ENCODE results near the gene MMEL1. TPM values are rescaled to one million over a fixed set of nuclear protein-coding genes. Genes with fewer than 3 reads are reported as not detected.

MMEL1 gene
- total and polyA plus RNA-seq, 2 donors (not counting 1 experiment from before 2014, with no cell fraction given), result not detected

- H3K27ac Mint-ChIP-seq, result no peak overlapping the region
- DNase-seq (no peak), ATAC-seq (ENCODE audit: low read depth) (no peak)
- no peak overlapping the region for H3K4me3 ChIP-seq (ENCODE audit: control extremely low read depth in 1 of 5, extremely low read depth in 1 of 5, insufficient read depth in 1 of 5, low read depth in 2 of 5, low read length in 4 of 5)
- POLR2A ChIA-PET, result no interaction called here
- H3K4me2 ChIP-seq (replicated peaks; ENCODE audit: low read depth, low read length, poor library complexity, severe bottlenecking), result peak overlapping the region; percentile 53
- no peak overlapping the region for H2AFZ ChIP-seq (ENCODE audit: insufficient read depth, low read depth, low read length, poor library complexity, severe bottlenecking)
- H4K20me1 ChIP-seq (ENCODE audit: control insufficient read depth, insufficient read depth, low read length, poor library complexity, severe bottlenecking), result no peaks in the 10 kb centered on the region
- peaks cover 8% of the 10 kb centered on the region for H3K4me1 Mint-ChIP-seq
- H3K9ac ChIP-seq (ENCODE audit: low read length), result no peak overlapping the region
- H3K27me3 Mint-ChIP-seq, result peaks cover 53% of the 10 kb centered on the region
- no peaks in the 10 kb centered on the region for H3K79me2 ChIP-seq (ENCODE audit: control insufficient read depth, insufficient read depth, low read length)
- peaks cover 7% of the 10 kb centered on the region for H3K9me3 Mint-ChIP-seq (ENCODE audit: insufficient read depth)
- 4% methylated on average over 53 of the region's 64 CpGs for WGBS (ENCODE audit: insufficient coverage)
- peaks cover 0 to 27% (median 0%) of the 10 kb centered on the region in 3 donors for H3K9me3 ChIP-seq (ENCODE audit: control extremely low read depth in 1 of 3, control insufficient read depth in 2 of 3, insufficient read depth in 1 of 3, low read length in 2 of 3)
- peaks cover 9 to 11% of the 10 kb centered on the region in 2 donors for H3K4me1 ChIP-seq (ENCODE audit: control insufficient read depth in 2 of 2, insufficient read depth in 2 of 2, low read length in 2 of 2)
- TF ChIP-seq CTCF (IDR thresholded peaks at IDR 0.05) (no peak), EZH2 (IDR thresholded peaks at IDR 0.05; ENCODE audit: borderline replicate concordance, insufficient read depth, low read depth, low read length, poor library complexity, severe bottlenecking) (no peak)
- H3K27me3 ChIP-seq (replicated peaks in 1 of 4; ENCODE audit: control extremely low read depth in 1 of 4, control insufficient read depth in 3 of 4, insufficient read depth in 4 of 4, low read length in 3 of 4), result peaks cover 0 to 51% (median 25%) of the 10 kb centered on the region in 4 experiments
- no peaks in the 10 kb centered on the region for H3K36me3 ChIP-seq (replicated peaks in 1 of 2; ENCODE audit: control extremely low read depth in 1 of 2, control insufficient read depth in 1 of 2, extremely low read depth in 1 of 2, insufficient read depth in 2 of 2, low read length in 1 of 2)
- H3K4me3 Mint-ChIP-seq, result no peak overlapping the region
- CTCF ChIA-PET, result no interaction called here
- intact Hi-C loops (cut with micrococcal nuclease), result no loop called here
- no peak overlapping the region for H3K27ac ChIP-seq (ENCODE audit: low read length in 2 of 2)
Observed at GRCh38 chr1:2628933-2629626, 3.7 kb downstream of the MMEL1 start.

GRCh38 chr1:2628191-2628932 is 4.5 kb downstream of the MMEL1 start:
- H3K27me3 ChIP-seq (replicated peaks in 1 of 4; ENCODE audit: control extremely low read depth in 1 of 4, control insufficient read depth in 3 of 4, insufficient read depth in 4 of 4, low read length in 3 of 4), result peaks cover 0 to 51% (median 24%) of the 10 kb centered on the region in 4 experiments
- H3K9me3 ChIP-seq (ENCODE audit: control extremely low read depth in 1 of 3, control insufficient read depth in 2 of 3, insufficient read depth in 1 of 3, low read length in 2 of 3), result peaks cover 0 to 28% (median 0%) of the 10 kb centered on the region in 3 donors
- H3K4me3 Mint-ChIP-seq, result no peak overlapping the region
- no peaks in the 10 kb centered on the region for H3K36me3 ChIP-seq (replicated peaks in 1 of 2; ENCODE audit: control extremely low read depth in 1 of 2, control insufficient read depth in 1 of 2, extremely low read depth in 1 of 2, insufficient read depth in 2 of 2, low read length in 1 of 2)
- no peak overlapping the region for H3K4me3 ChIP-seq (ENCODE audit: control extremely low read depth in 1 of 5, extremely low read depth in 1 of 5, insufficient read depth in 1 of 5, low read depth in 2 of 5, low read length in 4 of 5)
- TF ChIP-seq EZH2 (IDR thresholded peaks at IDR 0.05; ENCODE audit: borderline replicate concordance, insufficient read depth, low read depth, low read length, poor library complexity, severe bottlenecking), result no peak
- no peak for TF ChIP-seq CTCF (IDR thresholded peaks at IDR 0.05)
- H3K4me1 ChIP-seq (ENCODE audit: control insufficient read depth in 2 of 2, insufficient read depth in 2 of 2, low read length in 2 of 2), result peaks cover 9 to 11% of the 10 kb centered on the region in 2 donors
- no peak overlapping the region for H3K27ac ChIP-seq (ENCODE audit: low read length in 2 of 2)
- ATAC-seq (ENCODE audit: low read depth) (no peak), DNase-seq (no peak)
- H3K9ac ChIP-seq (ENCODE audit: low read length), result no peak overlapping the region
- CTCF ChIA-PET, result no interaction called here
- peaks cover 8% of the 10 kb centered on the region for H3K4me1 Mint-ChIP-seq
- peak overlapping the region; percentile 53 for H3K4me2 ChIP-seq (replicated peaks; ENCODE audit: low read depth, low read length, poor library complexity, severe bottlenecking)
- peaks cover 53% of the 10 kb centered on the region for H3K27me3 Mint-ChIP-seq
- H3K79me2 ChIP-seq (ENCODE audit: control insufficient read depth, insufficient read depth, low read length), result no peaks in the 10 kb centered on the region
- 10% methylated on average over 42 of the region's 46 CpGs for WGBS (ENCODE audit: insufficient coverage)
- POLR2A ChIA-PET, result no interaction called here
- H4K20me1 ChIP-seq (ENCODE audit: control insufficient read depth, insufficient read depth, low read length, poor library complexity, severe bottlenecking), result no peaks in the 10 kb centered on the region
- peaks cover 7% of the 10 kb centered on the region for H3K9me3 Mint-ChIP-seq (ENCODE audit: insufficient read depth)
- intact Hi-C loops (cut with micrococcal nuclease), result no loop called here
- no peak overlapping the region for H3K27ac Mint-ChIP-seq
- H2AFZ ChIP-seq (ENCODE audit: insufficient read depth, low read depth, low read length, poor library complexity, severe bottlenecking), result no peak overlapping the region

Data from B cell (primary cell).